Common myeloid progenitor, CD34-positive (primary cell): ENCODE measurements around the gene HPX.
A peak's percentile ranks its signal among the peaks of the same experiment; 100 is the strongest.

Experiments
- CTCF ChIA-PET: fragments of 350-600 bp; sonication (Branson Sonifier 250); formaldehyde crosslinking; loops from one replicate; lab custom pipeline; 2021; ENCODE audit warnings: antibody characterized with exemption; lab: Charles Lee
- POLR2A ChIA-PET: fragments of 350-600 bp; sonication (Branson Sonifier 250); formaldehyde crosslinking; loops from one replicate; lab custom pipeline; 2021; ENCODE audit warnings: antibody characterized with exemption; lab: Charles Lee
- DNase-seq, 3 donors: peaks; one replicate each; pipeline versions ENCODE4 v3.0.0 to v3.0.0-alpha.2; 2013
- H3K27ac ChIP-seq, 2 experiments: 1 replicate in 1 of 2; 2 replicates in 1 of 2; pipeline ENCODE4 v1.7.0; 2013; ENCODE audit warnings: inconsistent platforms in 2 of 2, low read length in 2 of 2, mild to moderate bottlenecking in 2 of 2, low read depth in 1 of 2, moderate library complexity in 1 of 2; ENCODE audit not compliant: severe bottlenecking in 2 of 2, insufficient read depth in 1 of 2, poor library complexity in 1 of 2
- H3K27me3 ChIP-seq, 5 experiments: replicated peaks in 2 of 5; 1 replicate in 3 of 5; 2 replicates in 2 of 5; pipeline versions ENCODE4 v1.6.1 to v1.7.0; 2013; ENCODE audit warnings: low read length in 4 of 5, mild to moderate bottlenecking in 2 of 5, moderate library complexity in 2 of 5, inconsistent platforms in 1 of 5; ENCODE audit not compliant: insufficient read depth in 5 of 5, control insufficient read depth in 4 of 5
- H3K36me3 ChIP-seq, 4 experiments: 1 replicate in 2 of 4; 2 replicates in 2 of 4; pipeline versions ENCODE4 v1.6.1 to v1.7.0; 2013; ENCODE audit warnings: low read length in 3 of 4, control low read depth in 1 of 4, mild to moderate bottlenecking in 1 of 4; ENCODE audit not compliant: control insufficient read depth in 4 of 4, insufficient read depth in 4 of 4
- H3K4me1 ChIP-seq, 4 experiments: 1 replicate in 3 of 4; 2 replicates in 1 of 4; pipeline versions ENCODE4 v1.6.1 to v1.7.1; 2013; ENCODE audit warnings: low read length in 3 of 4, mild to moderate bottlenecking in 3 of 4, control low read depth in 1 of 4, inconsistent platforms in 1 of 4, moderate library complexity in 1 of 4; ENCODE audit not compliant: control insufficient read depth in 4 of 4, insufficient read depth in 4 of 4; ENCODE audit errors: control extremely low read depth in 1 of 4
- H3K4me3 ChIP-seq, 7 experiments: 1 replicate in 4 of 7; 2 replicates in 3 of 7; pipeline versions ENCODE4 v1.5.1 to v1.7.0; 2013; ENCODE audit warnings: mild to moderate bottlenecking in 7 of 7, low read length in 6 of 7, moderate library complexity in 6 of 7, inconsistent platforms in 2 of 7, low read depth in 2 of 7, control low read depth in 1 of 7; ENCODE audit not compliant: insufficient read depth in 4 of 7, control insufficient read depth in 1 of 7; ENCODE audit errors: extremely low read depth in 1 of 7
- H3K9me3 ChIP-seq, 5 experiments: 1 replicate in 4 of 5; 2 replicates in 1 of 5; pipeline versions ENCODE4 v1.6.1 to v1.7.1; 2013; ENCODE audit warnings: low read length in 4 of 5, mild to moderate bottlenecking in 2 of 5, inconsistent platforms in 1 of 5, low read depth in 1 of 5, moderate library complexity in 1 of 5; ENCODE audit not compliant: control insufficient read depth in 4 of 5, insufficient read depth in 2 of 5; ENCODE audit errors: control extremely low read depth in 1 of 5
- WGBS: methylation state at CpG from one replicate; pipeline ENCODE4 v1.1.5; 2013; ENCODE audit not compliant: insufficient coverage; 5-methylcytosine and 5-hydroxymethylcytosine counted together

The HPX gene

DNA sequence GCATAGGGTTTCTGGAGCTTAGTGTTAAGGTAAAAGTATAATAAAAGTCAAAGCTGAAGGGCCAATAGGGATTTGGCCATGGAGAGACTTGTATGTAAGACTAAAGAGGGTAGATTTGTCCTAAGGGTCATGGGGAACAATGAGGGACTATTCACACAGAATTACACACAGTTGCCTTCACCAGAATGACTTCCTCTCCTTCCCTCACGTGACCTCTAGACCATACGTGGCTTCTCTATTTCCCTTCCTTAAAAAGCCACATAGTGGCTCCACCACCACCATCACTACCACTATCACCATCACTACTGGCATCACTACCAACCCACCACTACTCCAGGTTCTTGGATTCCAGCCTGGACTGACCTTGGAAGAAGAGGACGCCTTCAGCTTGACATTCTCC lies 2.8 kb downstream of the HPX start:
- no peak overlapping the region for H3K4me3 ChIP-seq
- H3K4me1 ChIP-seq = peaks cover 0 to 15% (median 9%) of the 10 kb centered on the region in 4 experiments
- ChIA-PET POLR2A (no interaction called here), CTCF (interaction anchor here (1.4 to 22.9 kb wide), 5 partner anchors 7 to 67 kb away, joined by 4 to 464 read pairs (median 6); partner anchors contain the start of gene SMPD1)
- H3K27me3 ChIP-seq = peaks cover 0 to 4% (median 0%) of the 10 kb centered on the region in 5 experiments
- H3K9me3 ChIP-seq = no peaks in the 10 kb centered on the region
- 29% methylated on average over 3 of the region's 3 CpGs for WGBS
- H3K36me3 ChIP-seq = no peaks in the 10 kb centered on the region
- DNase-seq = peak; percentile 31 to 69 (median 64)
- no peak overlapping the region for H3K27ac ChIP-seq

DNA sequence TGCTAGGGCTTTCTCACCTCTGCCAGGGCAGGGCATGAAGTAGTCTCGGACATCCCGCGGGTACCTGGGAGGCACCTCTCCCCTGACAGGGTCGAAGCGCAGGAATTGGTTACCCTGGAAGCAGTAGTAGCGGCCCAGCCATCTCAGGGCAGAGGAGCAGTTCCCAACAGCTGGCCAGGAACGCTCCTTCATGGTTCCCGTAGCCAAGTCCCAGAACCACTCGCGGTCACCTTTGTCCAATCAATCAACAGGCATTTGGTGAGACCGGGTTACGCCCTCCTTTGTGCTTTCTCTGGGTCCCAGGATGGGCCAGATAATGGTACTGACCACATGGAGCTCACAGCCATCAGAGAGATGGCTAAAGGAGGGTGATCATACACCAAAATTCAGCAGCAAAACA lies 3.4 kb downstream of the HPX start:
- no peaks in the 10 kb centered on the region for H3K9me3 ChIP-seq
- WGBS = 91% methylated on average over 10 of the region's 12 CpGs
- no peak overlapping the region for H3K27ac ChIP-seq
- H3K36me3 ChIP-seq = no peaks in the 10 kb centered on the region
- CTCF ChIA-PET = interaction anchor here (0.7 to 22.9 kb wide), 5 partner anchors 10 to 53 kb away, joined by 3 to 464 read pairs (median 5); partner anchors contain the start of gene SMPD1
- DNase-seq = no peak
- peaks cover 0 to 4% (median 0%) of the 10 kb centered on the region in 5 experiments for H3K27me3 ChIP-seq
- H3K4me1 ChIP-seq = peaks cover 0 to 15% (median 9%) of the 10 kb centered on the region in 4 experiments
- H3K4me3 ChIP-seq = no peak overlapping the region
- POLR2A ChIA-PET = no interaction called here

GRCh38 chr11:6433998-6434660 lies 6.7 kb downstream of the HPX start:
- Histone ChIP-seq H3K27ac (no peak overlapping the region), H3K36me3 (no peaks in the 10 kb centered on the region), H3K27me3 (peaks cover 0 to 4% (median 0%) of the 10 kb centered on the region in 5 experiments), H3K9me3 (no peaks in the 10 kb centered on the region), H3K4me1 (peaks cover 0 to 15% (median 9%) of the 10 kb centered on the region in 4 experiments), H3K4me3 (no peak overlapping the region)
- CTCF ChIA-PET = interaction anchor here (0.7 to 22.9 kb wide), 6 partner anchors 15 to 128 kb away, joined by 3 to 464 read pairs (median 4); partner anchors contain the start of genes APBB1 and SMPD1
- no peak for DNase-seq
- 92% methylated on average over 2 of the region's 5 CpGs for WGBS
- POLR2A ChIA-PET = interaction anchor here (0.6 kb wide), 1 partner anchor 77 kb away, joined by 3 read pairs; no protein-coding TSS in a partner anchor

DNA sequence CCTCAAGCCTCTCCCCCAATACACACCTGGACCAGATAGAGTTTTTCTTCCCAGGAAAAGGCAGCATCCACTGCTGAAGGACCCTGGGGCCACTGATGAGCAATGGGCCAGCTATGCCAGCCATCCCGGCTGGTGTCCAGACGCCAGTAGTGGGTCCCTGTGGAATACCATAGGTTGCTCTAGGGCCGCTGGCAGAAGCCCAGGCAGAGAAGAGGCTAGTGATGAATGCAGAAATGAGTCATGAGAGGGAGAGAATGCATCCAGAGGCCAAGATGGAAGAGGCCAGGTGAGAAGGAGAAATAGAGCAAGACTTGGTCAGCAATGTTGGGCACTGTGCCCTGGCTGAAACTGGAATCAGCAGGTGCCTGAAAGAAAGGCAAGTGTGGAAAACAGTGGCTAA lies 8.9 kb downstream of the HPX start:
- H3K36me3 ChIP-seq = no peaks in the 10 kb centered on the region
- CTCF ChIA-PET = interaction anchor here (0.6 to 22.9 kb wide), 3 partner anchors 7 to 262 kb away, joined by 3 to 464 read pairs (median 5); partner anchors contain the start of gene SMPD1
- no peak overlapping the region for H3K4me3 ChIP-seq
- no peak overlapping the region for H3K27ac ChIP-seq
- no peaks in the 10 kb centered on the region for H3K4me1 ChIP-seq
- no peaks in the 10 kb centered on the region for H3K9me3 ChIP-seq
- POLR2A ChIA-PET = no interaction called here
- 100% methylated on average over 3 of the region's 3 CpGs for WGBS
- DNase-seq = no peak
- peaks cover 0 to 4% (median 0%) of the 10 kb centered on the region in 5 experiments for H3K27me3 ChIP-seq

DNA sequence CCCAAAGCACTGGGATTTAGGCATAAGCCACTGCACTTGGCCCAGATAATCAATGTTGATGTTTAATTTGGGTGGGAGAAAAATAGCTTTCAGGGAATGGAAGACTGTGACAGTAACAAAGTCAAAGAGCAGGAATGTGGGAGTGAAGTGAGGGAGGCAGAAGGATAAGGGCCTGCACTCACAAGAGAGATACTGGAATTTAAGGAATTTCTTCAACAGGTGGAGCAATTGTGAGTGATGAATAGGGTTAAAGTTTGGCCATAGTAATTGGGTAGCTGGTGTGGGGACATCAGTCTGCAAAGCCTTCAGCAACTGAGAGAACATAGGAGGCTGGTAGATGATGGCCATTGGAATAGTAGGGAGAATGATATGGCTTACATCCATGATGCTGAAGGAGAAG lies 13.3 kb downstream of the HPX start:
- H3K4me1 ChIP-seq = no peaks in the 10 kb centered on the region
- H3K4me3 ChIP-seq = no peak overlapping the region
- H3K9me3 ChIP-seq = no peaks in the 10 kb centered on the region
- no peak for DNase-seq
- CTCF ChIA-PET = interaction anchor here (1.4 to 3.1 kb wide), 4 partner anchors 9 to 51 kb away, joined by 3 to 12 read pairs (median 6); no protein-coding TSS in a partner anchor
- no peaks in the 10 kb centered on the region for H3K36me3 ChIP-seq
- peaks cover 0 to 6% (median 0%) of the 10 kb centered on the region in 5 experiments for H3K27me3 ChIP-seq
- no peak overlapping the region for H3K27ac ChIP-seq
- POLR2A ChIA-PET = no interaction called here

DNA sequence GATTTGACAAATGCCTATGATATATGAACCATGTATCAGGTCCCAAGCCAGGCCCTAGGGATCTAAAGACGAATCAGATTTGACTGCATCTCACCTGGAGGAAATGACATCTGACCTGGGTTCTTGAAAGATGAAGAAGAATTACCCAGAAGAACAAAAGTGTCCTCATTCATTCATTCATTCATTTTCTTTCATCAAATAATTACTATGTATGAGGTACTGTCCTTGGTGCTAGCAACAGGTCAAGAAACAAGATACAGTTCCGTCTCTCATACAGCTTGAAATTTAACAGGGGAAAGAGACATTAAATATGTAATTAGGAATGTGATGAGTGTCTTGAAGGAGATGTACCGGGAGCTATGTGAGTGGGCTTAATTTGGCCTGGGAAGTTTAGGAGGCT lies 20.1 kb downstream of the HPX start:
- Histone ChIP-seq H3K4me1 (peaks cover 3 to 13% (median 11%) of the 10 kb centered on the region in 4 experiments), H3K9me3 (no peaks in the 10 kb centered on the region), H3K27ac (no peak overlapping the region), H3K4me3 (no peak overlapping the region), H3K36me3 (no peaks in the 10 kb centered on the region), H3K27me3 (peaks cover 0 to 17% (median 2%) of the 10 kb centered on the region in 5 experiments)
- 100% methylated on average over 2 of the region's 3 CpGs for WGBS
- DNase-seq = no peak
- CTCF ChIA-PET = interaction anchor here (0.6 to 1.4 kb wide), 7 partner anchors 9 to 57 kb away, joined by 3 to 4 read pairs (median 3); partner anchors contain the start of gene SMPD1
- POLR2A ChIA-PET = no interaction called here
